ENCODE results near the gene SLC44A3.

SLC44A3 gene

GRCh38 chr1:94942171-94943128 is 122.3 kb downstream of the SLC44A3 start:
- no peak for DNase-seq
